GM12874 (cell line): ENCODE measurements around the gene UMAD1.

ENCODE experiments used
- TF ChIP-seq, protein P1 (sequence below): IDR thresholded peaks from 2 replicates; pipeline ENCODE4 v1.5.1; 2011; ENCODE audit warnings: low read depth, mild to moderate bottlenecking, control low read depth, low read length, moderate library complexity; ENCODE audit not compliant: insufficient read depth

Gene UMAD1

DNA sequence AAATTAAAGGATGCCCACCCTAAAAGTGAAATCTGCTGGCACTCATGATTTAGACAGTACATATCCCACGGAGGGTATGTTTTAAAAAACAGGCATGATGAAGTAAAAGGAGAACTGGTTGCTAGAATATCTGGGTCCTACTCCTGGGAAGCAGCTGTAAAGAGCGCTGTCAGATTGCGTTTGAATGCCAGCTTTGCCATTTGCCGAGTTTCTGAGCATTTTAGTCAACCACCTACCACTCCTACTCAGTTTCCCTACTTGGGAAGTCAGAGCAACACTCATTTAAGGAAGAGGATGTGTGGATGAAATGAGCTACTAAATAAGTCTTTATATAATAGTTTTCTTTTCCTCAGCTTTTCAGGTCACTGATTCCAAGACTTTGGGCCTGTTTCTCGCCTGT, 1.1 kb upstream of the UMAD1 start:
- TF ChIP-seq, protein P1, sequence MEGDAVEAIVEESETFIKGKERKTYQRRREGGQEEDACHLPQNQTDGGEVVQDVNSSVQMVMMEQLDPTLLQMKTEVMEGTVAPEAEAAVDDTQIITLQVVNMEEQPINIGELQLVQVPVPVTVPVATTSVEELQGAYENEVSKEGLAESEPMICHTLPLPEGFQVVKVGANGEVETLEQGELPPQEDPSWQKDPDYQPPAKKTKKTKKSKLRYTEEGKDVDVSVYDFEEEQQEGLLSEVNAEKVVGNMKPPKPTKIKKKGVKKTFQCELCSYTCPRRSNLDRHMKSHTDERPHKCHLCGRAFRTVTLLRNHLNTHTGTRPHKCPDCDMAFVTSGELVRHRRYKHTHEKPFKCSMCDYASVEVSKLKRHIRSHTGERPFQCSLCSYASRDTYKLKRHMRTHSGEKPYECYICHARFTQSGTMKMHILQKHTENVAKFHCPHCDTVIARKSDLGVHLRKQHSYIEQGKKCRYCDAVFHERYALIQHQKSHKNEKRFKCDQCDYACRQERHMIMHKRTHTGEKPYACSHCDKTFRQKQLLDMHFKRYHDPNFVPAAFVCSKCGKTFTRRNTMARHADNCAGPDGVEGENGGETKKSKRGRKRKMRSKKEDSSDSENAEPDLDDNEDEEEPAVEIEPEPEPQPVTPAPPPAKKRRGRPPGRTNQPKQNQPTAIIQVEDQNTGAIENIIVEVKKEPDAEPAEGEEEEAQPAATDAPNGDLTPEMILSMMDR = no peak

DNA sequence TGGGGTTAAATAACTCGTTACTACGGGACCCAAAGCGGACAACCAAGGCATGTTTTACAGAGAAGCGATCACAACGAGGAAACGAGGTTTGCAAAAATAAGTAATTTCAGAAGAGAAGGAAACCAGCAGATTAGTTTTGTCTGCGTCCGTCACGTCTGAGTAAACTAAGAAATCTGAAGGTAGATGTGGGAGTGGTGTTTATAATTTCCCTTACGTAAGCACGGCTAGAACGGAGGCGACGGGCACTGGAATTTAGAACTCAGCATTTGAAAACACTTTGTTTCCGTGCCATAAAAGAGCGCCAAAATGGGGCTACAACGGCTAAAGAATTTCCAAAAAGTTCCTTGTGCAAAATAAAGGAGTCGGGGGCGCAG, 718 bp upstream of the UMAD1 start:
- TF ChIP-seq, protein P1 = no peak

DNA sequence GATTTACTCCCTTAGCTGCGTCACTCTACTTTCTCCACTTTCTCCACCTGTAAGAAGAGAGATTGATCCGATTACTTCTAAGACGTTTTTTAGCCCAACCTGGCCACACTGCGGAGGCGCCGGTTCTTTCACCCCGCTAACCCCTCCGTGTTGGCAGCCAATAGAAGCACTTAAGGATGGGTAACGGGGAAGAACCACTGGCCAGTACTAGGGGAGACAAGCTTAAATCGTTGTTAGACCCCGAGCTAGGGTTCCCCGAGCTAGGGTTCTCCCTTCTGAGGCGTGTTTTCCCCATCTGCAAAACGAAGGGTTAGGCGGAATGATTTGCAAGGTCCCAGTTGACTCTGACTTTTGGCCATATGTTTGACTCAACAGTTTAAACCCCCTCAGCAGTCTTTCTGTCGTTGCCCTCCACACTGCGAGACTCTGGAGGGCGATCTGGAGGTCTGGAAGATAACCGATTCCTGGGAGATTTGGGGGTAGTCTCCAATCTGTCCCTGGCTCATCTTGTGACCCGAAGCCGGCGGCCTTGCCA, 644 bp downstream of the UMAD1 start:
- TF ChIP-seq, protein P1 = no peak

DNA sequence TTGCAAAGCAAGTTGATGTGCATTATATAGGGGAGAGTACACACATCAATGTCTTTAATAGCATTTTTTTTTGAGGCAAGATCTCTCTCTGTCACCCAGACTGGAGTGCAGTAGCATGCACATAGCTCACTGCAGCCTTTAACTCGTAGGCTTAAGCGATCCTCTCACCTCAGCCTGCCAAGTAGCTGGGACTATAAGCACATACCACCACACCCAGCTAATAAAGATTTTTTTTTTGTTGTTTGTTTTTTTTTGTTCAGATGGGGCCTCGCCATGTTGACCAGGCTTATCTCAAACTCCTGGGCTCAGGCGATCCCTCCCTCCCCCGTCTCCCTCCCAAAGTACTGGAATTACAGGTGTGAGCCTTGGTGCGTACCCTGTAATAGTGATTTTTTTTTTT, 1.5 kb downstream of the UMAD1 start:
- TF ChIP-seq, protein P1 = no peak

DNA sequence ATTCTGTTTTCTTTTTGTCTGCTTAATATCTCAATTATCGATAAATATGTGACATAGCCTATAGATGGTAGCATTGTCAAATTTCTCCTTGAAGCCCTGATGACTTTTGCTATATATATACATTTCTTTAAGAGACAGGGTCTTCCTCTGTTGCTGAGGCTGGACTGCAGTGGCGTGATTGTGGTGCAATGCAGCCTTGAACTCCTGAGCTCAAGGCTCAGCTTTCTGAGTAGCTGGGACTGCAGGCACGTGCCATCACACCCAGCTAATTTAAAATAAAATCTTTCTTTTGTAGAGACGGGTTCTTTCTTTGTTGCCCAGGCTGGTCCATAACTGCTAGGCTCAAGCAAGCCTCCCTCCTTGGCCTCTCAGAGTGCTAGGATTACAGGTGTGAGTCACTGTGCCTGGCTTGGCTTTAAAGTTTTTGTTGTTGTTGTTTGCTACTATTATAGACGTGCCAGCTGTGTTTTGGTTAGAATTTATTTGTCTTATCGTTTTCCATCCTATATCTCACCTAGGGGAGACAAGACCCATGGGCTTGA, 7.0 kb downstream of the UMAD1 start:
- TF ChIP-seq, protein P1 = no peak

DNA sequence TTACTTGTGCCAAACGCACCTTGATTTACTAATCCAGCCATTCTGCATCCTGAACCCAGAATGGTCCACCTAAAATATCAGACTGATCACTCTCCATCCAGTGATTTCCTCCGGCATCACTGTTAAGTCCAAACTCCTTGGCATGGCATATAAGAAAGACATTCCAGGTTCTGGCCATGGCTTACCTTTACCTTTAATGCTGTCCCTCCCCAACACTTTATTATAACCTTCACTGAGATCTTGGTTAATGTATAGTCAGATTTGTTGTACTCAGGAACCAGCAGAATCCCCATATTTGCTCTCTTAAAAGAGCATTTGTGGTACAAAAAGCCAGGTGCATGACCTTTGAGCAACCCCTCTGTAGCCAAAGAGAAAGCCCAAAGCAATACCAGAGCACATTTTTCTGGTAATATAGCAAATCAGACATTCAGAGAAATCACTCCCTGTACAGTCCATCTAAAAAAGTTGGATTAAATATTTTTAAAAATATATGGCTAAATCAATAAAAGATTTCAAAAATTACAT, 10.2 kb downstream of the UMAD1 start:
- TF ChIP-seq, protein P1 = no peak

DNA sequence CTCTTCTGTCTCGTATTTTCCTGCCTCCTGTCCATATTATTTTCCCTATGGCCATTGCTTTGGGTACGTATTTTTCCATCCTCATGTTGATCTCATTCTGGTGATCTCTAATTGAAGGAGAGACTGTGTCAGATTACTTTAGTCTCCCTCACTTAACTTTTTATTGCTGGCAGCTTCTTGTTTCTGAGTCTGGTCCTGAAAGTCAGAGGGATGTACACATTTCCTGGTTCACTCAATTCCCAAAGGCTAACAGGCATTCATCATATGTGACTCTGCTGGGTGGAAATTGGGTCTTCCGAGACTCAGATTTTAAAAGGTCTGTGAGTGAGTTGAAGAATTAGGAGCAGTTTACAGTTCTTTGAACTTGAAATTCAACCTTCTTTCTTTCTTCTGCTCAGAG, 10.9 kb downstream of the UMAD1 start:
- TF ChIP-seq, protein P1 = no peak
